ENCODE measurements around the gene PHLPP1. TPM values are rescaled to one million over a fixed set of nuclear protein-coding genes. Genes with fewer than 3 reads are reported as not detected.

The PHLPP1 gene
- total RNA-seq, 2 donors from 2014 or later, result 8.1 to 11.6 TPM

DNA sequence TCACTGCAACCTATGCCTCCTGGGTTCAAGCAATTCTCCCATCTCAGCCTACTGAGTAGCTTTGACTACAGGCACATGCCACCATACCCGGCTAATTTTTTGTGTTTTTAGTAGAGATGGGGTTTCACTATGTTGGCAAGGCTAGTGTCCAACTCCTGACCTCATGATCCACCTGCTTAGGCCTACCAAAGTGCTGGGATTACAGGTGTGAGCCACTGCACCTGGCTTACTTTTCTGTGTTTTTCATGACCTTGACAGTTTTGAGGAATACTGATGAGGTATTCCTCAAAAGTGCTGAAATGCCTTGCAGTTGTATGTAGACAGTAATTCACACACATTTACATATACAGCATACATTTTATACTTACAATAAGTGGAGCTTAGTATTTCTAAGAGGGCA lies 126.1 kb downstream of the PHLPP1 start:
- no peaks in the 10 kb centered on the region for H3K36me3 ChIP-seq
- H3K4me3 ChIP-seq, result no peak overlapping the region
- H3K27ac ChIP-seq, result no peak overlapping the region
- H3K27me3 ChIP-seq (replicated peaks; ENCODE audit: insufficient read depth), result no peaks in the 10 kb centered on the region
- TF ChIP-seq, protein P1, sequence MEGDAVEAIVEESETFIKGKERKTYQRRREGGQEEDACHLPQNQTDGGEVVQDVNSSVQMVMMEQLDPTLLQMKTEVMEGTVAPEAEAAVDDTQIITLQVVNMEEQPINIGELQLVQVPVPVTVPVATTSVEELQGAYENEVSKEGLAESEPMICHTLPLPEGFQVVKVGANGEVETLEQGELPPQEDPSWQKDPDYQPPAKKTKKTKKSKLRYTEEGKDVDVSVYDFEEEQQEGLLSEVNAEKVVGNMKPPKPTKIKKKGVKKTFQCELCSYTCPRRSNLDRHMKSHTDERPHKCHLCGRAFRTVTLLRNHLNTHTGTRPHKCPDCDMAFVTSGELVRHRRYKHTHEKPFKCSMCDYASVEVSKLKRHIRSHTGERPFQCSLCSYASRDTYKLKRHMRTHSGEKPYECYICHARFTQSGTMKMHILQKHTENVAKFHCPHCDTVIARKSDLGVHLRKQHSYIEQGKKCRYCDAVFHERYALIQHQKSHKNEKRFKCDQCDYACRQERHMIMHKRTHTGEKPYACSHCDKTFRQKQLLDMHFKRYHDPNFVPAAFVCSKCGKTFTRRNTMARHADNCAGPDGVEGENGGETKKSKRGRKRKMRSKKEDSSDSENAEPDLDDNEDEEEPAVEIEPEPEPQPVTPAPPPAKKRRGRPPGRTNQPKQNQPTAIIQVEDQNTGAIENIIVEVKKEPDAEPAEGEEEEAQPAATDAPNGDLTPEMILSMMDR (IDR thresholded peaks at IDR 0.05), result no peak
- ATAC-seq (ENCODE audit: insufficient number of reproducible peaks, low FRiP score, low read depth), result no peak
- no peak for DNase-seq (ENCODE audit: low spot score)
- H3K9me3 ChIP-seq, result no peaks in the 10 kb centered on the region
- no peaks in the 10 kb centered on the region for H3K4me1 ChIP-seq (ENCODE audit: control insufficient read depth in 1 of 2, low read depth in 2 of 2)

DNA sequence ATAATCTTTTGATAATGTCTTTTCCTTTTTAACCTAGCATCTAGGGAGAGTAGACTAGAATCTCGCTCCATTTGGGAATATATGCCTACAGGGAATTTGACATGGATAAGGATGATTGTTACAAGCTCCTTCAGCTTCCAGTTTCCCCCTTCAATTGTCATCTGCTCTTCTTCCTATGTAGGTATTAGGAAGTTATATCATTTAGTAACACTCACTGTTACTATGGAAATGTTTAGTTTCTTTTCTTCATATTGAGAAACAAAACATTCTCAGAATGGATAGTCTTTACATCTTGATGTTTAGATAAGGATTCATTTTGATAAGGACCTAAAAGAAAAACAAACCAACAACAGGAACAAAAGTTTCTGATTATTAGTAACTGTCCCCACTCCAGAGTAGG lies 127.6 kb downstream of the PHLPP1 start:
- ATAC-seq (ENCODE audit: insufficient number of reproducible peaks, low FRiP score, low read depth), result no peak

DNA sequence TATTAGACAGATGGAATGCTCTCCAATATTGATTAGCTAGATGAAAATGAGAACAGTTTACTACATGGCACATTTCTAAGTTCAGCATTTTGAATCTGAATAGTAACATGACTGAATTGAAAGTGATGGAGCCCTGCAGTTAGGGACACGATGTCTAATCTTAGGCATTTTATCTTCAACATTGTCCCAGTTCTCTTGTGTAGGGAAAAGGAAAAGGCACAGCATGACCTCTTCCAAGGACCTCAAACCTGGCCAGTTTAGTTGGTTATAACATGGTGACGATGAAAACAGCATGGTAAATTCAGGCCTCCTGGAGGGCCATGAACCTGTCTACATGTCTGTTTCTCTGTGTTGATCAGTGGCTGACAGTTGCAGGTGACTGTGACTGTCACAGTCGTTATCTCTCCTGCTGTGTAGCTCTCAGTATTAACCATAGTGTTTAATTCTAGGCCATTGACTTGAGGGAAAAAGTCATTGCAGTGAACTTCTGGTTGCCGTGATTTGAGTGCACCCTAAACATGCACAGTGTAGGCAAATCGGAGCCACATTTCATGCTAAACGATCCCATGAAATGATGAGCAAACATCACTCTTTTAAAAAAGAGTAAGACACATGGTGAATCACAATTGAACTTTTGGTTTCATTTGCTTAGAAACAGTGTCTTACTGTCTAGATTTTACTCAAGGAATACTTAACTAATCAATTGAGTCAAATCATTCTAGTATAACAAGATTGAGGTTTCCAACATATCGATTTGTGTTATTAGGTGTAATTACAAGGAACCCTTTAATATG lies 129.7 kb downstream of the PHLPP1 start:
- Histone ChIP-seq H3K4me1 (ENCODE audit: control insufficient read depth in 1 of 2, low read depth in 2 of 2) (no peaks in the 10 kb centered on the region), H3K27me3 (replicated peaks; ENCODE audit: insufficient read depth) (no peaks in the 10 kb centered on the region), H3K36me3 (no peaks in the 10 kb centered on the region), H3K27ac (no peak overlapping the region), H3K4me3 (no peak overlapping the region), H3K9me3 (no peaks in the 10 kb centered on the region)
- TF ChIP-seq, protein P1 (IDR thresholded peaks at IDR 0.05), result no peak
- DNase-seq (ENCODE audit: low spot score) (no peak), ATAC-seq (ENCODE audit: insufficient number of reproducible peaks, low FRiP score, low read depth) (no peak)

More for the DNA sequence above, 127.6 kb downstream of the PHLPP1 start:
- Histone ChIP-seq H3K27ac (no peak overlapping the region), H3K4me3 (no peak overlapping the region), H3K27me3 (replicated peaks; ENCODE audit: insufficient read depth) (no peaks in the 10 kb centered on the region), H3K9me3 (no peaks in the 10 kb centered on the region), H3K4me1 (ENCODE audit: control insufficient read depth in 1 of 2, low read depth in 2 of 2) (no peaks in the 10 kb centered on the region), H3K36me3 (no peaks in the 10 kb centered on the region)
- DNase-seq (ENCODE audit: low spot score), result no peak
- TF ChIP-seq, protein P1 (IDR thresholded peaks at IDR 0.05), result no peak

DNA sequence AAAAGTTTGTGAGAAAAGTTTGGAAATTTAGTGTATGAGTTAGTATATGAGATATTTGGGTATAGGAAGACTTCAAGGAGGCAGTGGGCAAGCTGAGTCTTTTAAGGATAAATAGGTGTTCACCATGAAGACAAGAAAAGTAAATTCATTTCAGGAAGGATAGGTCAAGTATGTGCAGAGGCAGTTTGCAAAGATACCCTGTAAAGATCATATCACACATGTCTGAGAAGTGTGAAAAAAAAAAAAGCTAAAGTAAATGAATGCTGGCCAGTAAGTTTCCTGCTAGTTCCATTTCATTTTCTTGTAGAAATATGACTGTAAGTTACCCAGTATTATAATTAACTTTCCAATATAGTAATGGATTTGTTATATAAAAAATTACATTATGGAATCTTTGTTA lies 131.0 kb downstream of the PHLPP1 start:
- ATAC-seq (ENCODE audit: insufficient number of reproducible peaks, low FRiP score, low read depth), result no peak
- TF ChIP-seq, protein P1 (IDR thresholded peaks at IDR 0.05), result no peak
- Histone ChIP-seq H3K4me1 (ENCODE audit: control insufficient read depth in 1 of 2, low read depth in 2 of 2) (no peaks in the 10 kb centered on the region), H3K27me3 (replicated peaks; ENCODE audit: insufficient read depth) (no peaks in the 10 kb centered on the region), H3K36me3 (no peaks in the 10 kb centered on the region), H3K27ac (no peak overlapping the region), H3K4me3 (no peak overlapping the region), H3K9me3 (no peaks in the 10 kb centered on the region)
- no peak for DNase-seq (ENCODE audit: low spot score)

DNA sequence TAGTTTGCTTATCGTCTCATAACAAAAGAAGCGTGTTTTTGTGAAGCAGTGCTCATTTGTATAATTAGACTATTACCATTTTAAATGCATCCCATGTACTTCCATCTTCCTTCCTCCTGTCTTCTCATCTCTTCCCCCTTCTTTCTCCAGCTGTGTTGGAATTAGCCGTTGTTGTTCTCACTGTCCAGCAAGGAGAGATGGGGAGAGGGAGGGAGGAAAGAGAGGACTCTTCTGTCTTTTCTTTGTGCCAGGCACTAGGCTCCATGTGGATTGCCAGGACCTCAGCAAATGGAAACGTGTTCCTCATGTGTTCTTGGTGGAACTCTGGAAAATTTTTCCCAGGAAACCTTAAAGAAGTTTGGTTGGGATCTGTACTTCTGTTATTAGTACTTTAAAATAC lies 131.7 kb downstream of the PHLPP1 start:
- ATAC-seq (ENCODE audit: insufficient number of reproducible peaks, low FRiP score, low read depth), result no peak
- no peaks in the 10 kb centered on the region for H3K36me3 ChIP-seq
- TF ChIP-seq, protein P1 (IDR thresholded peaks at IDR 0.05), result no peak
- no peak overlapping the region for H3K4me3 ChIP-seq
- DNase-seq (ENCODE audit: low spot score), result no peak
- H3K4me1 ChIP-seq (ENCODE audit: control insufficient read depth in 1 of 2, low read depth in 2 of 2), result no peaks in the 10 kb centered on the region
- no peaks in the 10 kb centered on the region for H3K9me3 ChIP-seq
- no peak overlapping the region for H3K27ac ChIP-seq
- no peaks in the 10 kb centered on the region for H3K27me3 ChIP-seq (replicated peaks; ENCODE audit: insufficient read depth)

All from thoracic aorta (tissue), 2 donors.